GM19328 (cell line): ENCODE results near the gene RBM15B.

ENCODE experiments used
- ATAC-seq: cut with Tn5 transposase; IDR thresholded peaks from one replicate; pipeline ENCODE4 v1.9.1; 2021; ENCODE audit warnings: mild to moderate bottlenecking, moderate library complexity; ENCODE audit not compliant: unreplicated experiment

The RBM15B gene

GRCh38 chr3:51441282-51442030, 50.4 kb downstream of the RBM15B start:
- no peak for ATAC-seq

GRCh38 chr3:51445544-51446280, 54.6 kb downstream of the RBM15B start:
- no peak for ATAC-seq
